T-helper 1 cell treated with Interleukin-12 subunit alpha and Interleukin-12 subunit beta and Interleukin-4 antibody, amounts not matched to agents 30 μg/mL and 1 μg/mL, for 36 hours (primary cell): Measurements from ENCODE around the gene THSD8.
"Not testable (repeated sequence)": the region's sequence is repeated elsewhere in the genome, so short reads cannot be mapped to it uniquely, and the experiment has no call there.

Experiments
- H3K27ac Mint-ChIP-seq: one replicate; pipeline ENCODE4 v1.8.0; 2021; ENCODE audit warnings: mild to moderate bottlenecking, mixed read lengths
- H3K27me3 Mint-ChIP-seq: one replicate; pipeline ENCODE4 v1.8.0; 2021; ENCODE audit warnings: low read depth, mixed read lengths
- H3K36me3 Mint-ChIP-seq: one replicate; pipeline ENCODE4 v1.8.0; 2021; ENCODE audit warnings: low read depth, mixed read lengths
- H3K4me1 Mint-ChIP-seq: one replicate; pipeline ENCODE4 v1.8.0; 2021; ENCODE audit warnings: low read depth, mixed read lengths
- H3K4me3 Mint-ChIP-seq: one replicate; pipeline ENCODE4 v1.8.0; 2021; ENCODE audit warnings: mild to moderate bottlenecking, moderate library complexity, mixed read lengths
- H3K9me3 Mint-ChIP-seq: one replicate; pipeline ENCODE4 v1.8.0; 2021; ENCODE audit warnings: mixed read lengths

THSD8 gene

DNA sequence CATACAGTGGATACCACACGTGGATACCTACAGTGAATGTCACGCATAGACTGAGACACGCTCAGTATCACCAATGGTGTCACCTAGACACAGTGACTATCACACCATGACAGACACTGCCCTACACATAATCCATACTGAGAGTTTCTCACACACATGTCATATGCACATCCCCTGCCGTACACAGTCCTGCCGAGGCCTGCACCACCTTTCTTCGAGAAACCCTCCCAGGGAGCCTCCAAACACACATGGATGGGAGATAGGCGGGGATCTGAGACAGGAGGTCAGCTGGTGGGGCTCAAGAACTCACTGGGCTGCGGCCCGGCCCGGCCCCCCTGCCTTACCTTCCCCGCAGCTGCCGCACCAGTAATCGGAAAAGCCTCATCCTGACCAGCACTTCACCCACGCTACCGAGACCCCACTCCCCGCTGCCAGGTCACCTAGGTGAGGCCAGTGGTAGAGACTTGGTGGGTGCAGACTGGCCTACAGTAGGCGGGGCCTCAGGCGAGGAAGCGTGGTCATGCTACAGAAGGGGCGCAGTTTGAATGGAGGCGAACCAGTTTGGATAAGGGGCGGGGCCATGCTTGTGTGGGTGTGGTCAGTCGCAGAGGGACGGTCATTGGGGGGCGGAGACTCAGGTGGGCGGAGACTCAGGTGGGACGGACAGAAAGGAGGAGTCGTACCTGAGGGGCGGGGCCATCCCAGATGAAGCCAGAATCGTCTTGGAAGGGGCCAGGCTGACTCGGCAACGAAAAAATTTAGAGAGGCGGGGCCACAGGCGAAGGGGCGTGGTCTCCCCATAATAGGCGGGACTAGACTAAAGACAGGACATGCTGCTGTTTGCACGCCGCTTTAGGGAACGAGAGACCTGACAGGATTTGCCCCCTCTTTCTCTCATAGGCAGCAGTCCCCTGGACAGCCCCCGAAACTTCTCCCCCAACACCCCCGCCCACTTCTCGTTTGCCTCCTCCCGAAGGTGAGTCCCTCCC is 38.5 kb downstream of the THSD8 start:
- Mint-ChIP-seq H3K4me1 (peaks cover 23% of the 10 kb centered on the region), H3K27ac (no peak overlapping the region), H3K36me3 (no peaks in the 10 kb centered on the region), H3K9me3 (no peaks in the 10 kb centered on the region), H3K4me3 (peak overlapping the region; percentile 53), H3K27me3 (peaks cover 63% of the 10 kb centered on the region)

DNA sequence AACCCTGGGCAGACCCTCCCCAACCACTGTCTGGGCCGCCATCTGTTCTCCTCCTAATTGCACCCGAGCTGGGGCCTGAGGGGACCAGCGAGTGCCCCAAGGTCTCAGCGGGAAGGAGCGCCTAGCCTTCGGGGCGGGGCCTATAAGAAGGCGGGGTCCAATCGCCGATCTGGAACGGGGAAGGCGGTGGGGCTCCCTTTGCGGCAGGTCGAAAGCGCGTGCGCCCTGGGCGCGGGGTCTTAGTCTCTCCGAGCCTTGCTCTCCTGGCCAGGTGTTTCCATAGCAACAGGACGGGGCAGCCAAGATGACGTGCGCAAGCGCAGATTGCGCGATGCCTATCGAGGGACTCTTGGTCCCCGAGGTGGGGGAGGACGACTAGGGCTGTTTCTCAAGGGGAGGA is 39.2 kb downstream of the THSD8 start:
- H3K27me3 Mint-ChIP-seq, result peaks cover 56% of the 10 kb centered on the region
- peak overlapping the region; percentile 53 for H3K4me3 Mint-ChIP-seq
- H3K4me1 Mint-ChIP-seq, result peaks cover 23% of the 10 kb centered on the region
- no peaks in the 10 kb centered on the region for H3K9me3 Mint-ChIP-seq
- H3K27ac Mint-ChIP-seq, result no peak overlapping the region
- no peaks in the 10 kb centered on the region for H3K36me3 Mint-ChIP-seq

DNA sequence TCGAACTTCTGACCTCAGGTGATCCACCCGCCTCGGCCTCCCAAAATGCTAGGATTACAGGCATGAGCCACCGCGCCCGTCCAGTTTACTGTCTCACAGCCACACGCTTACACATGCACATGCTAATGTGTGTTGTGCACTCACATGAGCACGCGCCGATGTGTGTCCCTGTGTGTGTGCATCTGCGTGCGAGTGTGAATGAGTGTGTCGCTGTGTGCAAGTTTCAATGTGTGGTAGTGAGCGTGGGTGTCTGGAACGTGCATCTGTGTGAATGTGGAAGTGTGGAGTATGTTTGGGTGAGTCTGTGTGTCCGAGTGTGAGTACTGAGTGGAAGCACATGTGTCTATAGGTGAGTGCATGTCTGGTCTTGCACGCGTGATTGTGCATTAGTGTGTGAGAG is 40.6 kb downstream of the THSD8 start:
- Mint-ChIP-seq H3K27ac (no peak overlapping the region), H3K4me3 (no peak overlapping the region), H3K27me3 (peaks cover 43% of the 10 kb centered on the region), H3K9me3 (no peaks in the 10 kb centered on the region), H3K36me3 (no peaks in the 10 kb centered on the region), H3K4me1 (peaks cover 23% of the 10 kb centered on the region)

DNA sequence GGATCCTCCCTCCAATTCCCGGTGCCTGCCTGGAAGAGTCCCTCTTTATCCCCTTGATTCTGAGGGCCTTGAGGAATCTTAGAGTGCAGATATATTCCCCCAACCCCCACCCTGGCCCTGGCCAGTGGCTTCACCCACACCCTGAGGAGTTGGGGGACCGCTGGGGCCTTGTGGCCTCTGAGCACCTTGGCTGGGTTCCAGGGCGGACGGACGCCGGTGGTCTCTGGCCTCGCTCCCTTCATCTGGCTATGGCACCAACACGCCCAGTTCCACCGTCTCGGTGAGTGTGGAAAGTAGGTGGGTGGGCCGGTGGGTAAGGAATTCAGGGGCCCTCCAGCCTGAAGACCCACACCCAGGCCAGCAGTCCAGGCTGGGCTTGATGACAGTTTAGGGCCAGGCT is 41.5 kb downstream of the THSD8 start:
- Mint-ChIP-seq H3K36me3 (no peaks in the 10 kb centered on the region), H3K4me1 (peaks cover 22% of the 10 kb centered on the region), H3K27me3 (peaks cover 37% of the 10 kb centered on the region), H3K27ac (no peak overlapping the region), H3K9me3 (no peaks in the 10 kb centered on the region), H3K4me3 (no peak overlapping the region)

DNA sequence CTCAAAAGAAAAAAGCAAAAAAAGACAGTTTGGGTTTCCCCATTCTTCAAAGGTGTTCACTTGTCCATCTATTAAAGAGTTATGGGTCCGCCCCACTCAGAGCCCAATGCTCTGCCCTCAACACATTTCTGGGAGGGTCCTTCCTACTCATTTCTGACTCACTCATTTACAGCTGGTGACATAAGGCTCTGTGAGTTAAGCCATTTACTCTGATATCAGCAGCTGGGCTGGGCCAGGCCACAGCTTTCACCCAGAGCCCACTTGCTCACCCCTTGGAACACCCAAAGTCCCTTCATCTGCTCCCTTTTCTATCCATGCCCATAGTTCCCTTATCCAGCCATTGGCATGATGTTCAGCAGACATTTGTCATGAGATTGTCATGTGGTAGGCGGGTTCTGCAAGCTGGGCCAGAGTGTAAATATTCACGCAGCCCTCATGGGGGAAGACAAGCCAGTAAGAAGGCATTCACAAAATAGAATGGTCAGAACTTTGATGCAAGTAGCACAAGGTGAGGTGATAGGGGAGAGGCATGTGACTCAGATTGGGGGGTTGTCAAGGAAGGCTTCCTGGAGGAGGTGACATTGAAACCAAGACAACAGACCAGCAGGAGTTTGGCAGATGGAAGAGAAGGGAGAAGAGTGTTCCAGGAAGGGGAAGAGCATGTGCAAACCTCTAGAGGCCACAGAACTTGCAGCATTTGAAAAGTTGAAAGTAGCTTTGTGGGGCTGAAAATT is 42.3 kb downstream of the THSD8 start:
- Mint-ChIP-seq H3K4me1 (peaks cover 21% of the 10 kb centered on the region), H3K36me3 (no peaks in the 10 kb centered on the region), H3K27me3 (peaks cover 33% of the 10 kb centered on the region), H3K4me3 (no peak overlapping the region), H3K27ac (no peak overlapping the region), H3K9me3 (no peaks in the 10 kb centered on the region)

DNA sequence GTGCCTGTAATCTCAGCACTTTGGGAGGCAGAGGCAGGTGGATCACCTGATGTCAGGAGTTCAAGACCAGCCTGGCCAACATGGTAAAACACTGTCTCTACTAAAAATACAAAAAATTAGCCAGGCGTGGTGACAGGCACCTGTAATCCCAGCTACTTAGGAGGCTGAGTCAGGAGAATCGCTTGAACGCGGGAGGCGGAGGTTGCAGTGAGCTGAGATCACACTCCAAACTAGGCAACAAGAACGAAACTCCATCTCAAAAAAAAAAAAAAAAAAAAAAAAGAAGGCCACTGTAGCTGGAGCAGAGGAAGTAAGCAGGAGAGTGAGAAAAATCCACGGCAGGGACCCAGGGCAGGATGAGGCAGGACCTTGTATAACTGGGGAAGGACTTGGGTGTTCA is 44.7 kb downstream of the THSD8 start:
- not testable (repeated sequence) for H3K36me3 Mint-ChIP-seq, H3K9me3 Mint-ChIP-seq, H3K4me1 Mint-ChIP-seq, H3K27ac Mint-ChIP-seq
- H3K4me3 Mint-ChIP-seq, result peak overlapping the region; percentile 36
- peaks cover 10% of the 10 kb centered on the region for H3K27me3 Mint-ChIP-seq

DNA sequence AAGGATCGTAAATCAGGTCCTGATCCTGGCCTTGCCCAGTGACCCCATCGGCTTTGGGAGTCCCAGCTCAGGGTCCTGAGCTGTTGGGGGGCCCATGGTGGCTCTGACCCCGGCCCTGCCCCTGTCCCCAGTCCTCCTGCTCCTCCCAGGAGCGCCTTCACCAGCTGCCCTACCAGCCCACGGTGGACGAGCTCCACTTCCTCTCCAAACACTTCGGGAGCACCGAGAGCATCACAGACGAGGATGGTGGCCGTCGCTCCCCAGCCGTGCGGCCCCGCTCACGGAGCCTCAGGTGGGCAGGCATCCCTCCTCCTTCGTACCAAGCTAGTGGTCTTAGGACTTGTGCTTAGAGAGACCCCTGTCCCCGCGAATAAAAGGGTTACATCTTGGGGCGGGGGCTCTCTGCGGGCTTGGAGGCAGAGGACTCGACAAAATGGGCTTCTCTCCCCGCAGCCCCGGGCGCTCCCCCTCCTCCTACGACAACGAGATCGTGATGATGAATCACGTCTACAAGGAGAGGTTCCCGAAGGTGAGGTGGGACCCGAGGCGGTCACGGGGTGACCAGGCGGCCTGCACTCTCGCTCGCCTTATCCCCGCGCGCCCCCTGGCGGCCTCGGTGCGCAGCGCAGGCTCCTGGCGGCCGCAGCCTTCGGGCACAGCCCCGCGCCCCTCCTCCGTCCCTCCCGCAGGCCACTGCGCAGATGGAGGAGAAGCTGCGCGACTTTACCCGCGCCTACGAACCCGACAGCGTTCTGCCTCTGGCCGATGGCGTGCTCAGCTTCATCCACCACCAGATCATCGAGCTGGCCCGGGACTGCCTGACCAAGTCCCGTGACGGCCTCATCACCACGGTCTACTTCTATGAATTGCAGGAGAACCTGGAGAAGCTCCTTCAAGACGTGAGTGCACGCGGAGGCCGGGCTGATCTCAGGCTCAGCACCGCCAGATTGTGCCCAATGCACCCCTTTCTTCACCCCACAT is 45.6 kb downstream of the THSD8 start:
- H3K27me3 Mint-ChIP-seq, result peaks cover 5% of the 10 kb centered on the region
- H3K4me1 Mint-ChIP-seq, result peaks cover 2% of the 10 kb centered on the region
- no peak overlapping the region for H3K27ac Mint-ChIP-seq

More for the DNA sequence above, 45.6 kb downstream of the THSD8 start:
- no peaks in the 10 kb centered on the region for H3K36me3 Mint-ChIP-seq
- no peaks in the 10 kb centered on the region for H3K9me3 Mint-ChIP-seq
- peak overlapping the region; percentile 49 for H3K4me3 Mint-ChIP-seq
